ENCODE measurements around the gene SMIM36.
"Not testable (repeated sequence)": the region's sequence is repeated elsewhere in the genome, so short reads cannot be mapped to it uniquely, and the experiment has no call there.

The SMIM36 gene

DNA sequence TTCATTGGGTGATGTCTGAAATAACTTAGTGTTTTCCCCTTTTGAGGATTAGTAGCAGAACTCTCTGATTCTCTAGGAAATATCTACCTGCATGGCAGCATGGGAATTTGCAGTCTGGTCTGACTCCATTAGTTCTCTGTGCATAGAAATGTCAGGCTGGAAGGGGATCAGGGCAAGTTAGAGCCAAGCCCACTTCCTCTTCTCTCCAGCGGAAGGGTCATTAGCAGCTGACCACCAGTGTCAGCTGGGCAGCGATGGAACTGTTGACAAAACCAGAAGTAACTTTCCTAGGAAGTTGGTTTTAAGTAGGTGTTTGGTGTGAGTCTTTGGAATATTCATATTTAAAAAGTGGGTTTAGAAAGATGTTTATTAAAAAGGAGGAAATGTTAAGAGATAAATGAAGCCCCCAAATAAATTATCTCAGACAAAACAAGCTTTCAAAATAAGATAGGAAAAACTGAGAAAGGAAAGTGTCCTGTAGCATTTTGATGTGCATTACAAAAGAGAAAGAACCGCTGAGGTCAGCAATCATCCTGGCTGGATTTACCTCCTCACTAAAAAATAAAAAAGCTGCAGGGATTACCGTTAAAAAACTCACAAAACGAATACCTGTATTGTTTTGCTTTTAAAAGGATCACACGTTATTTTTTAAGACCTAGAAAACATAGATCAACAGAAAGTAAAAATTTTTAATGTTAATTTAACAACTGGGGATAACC lies 57.3 kb downstream of the SMIM36 start:
- no peaks in the 10 kb centered on the region for H3K36me3 ChIP-seq (ENCODE audit: insufficient read depth, low read length)
- no peak overlapping the region for H3K4me3 ChIP-seq (ENCODE audit: low read length)
- H3K9ac ChIP-seq (ENCODE audit: low read depth, low read length): no peak overlapping the region
- peak overlapping the region; percentile 20; the same call in 1 of the 2 replicates for H3K27ac ChIP-seq (ENCODE audit: low read depth, low read length)
- 25% methylated on average over 3 of the region's 6 CpGs for WGBS
- H3K9me3 ChIP-seq (ENCODE audit: insufficient read depth, low read depth, low read length): no peaks in the 10 kb centered on the region
- H3K27me3 ChIP-seq (ENCODE audit: insufficient read depth, low read length): no peaks in the 10 kb centered on the region
- H3K4me1 ChIP-seq (ENCODE audit: insufficient read depth, low read length): peaks cover 17% of the 10 kb centered on the region

DNA sequence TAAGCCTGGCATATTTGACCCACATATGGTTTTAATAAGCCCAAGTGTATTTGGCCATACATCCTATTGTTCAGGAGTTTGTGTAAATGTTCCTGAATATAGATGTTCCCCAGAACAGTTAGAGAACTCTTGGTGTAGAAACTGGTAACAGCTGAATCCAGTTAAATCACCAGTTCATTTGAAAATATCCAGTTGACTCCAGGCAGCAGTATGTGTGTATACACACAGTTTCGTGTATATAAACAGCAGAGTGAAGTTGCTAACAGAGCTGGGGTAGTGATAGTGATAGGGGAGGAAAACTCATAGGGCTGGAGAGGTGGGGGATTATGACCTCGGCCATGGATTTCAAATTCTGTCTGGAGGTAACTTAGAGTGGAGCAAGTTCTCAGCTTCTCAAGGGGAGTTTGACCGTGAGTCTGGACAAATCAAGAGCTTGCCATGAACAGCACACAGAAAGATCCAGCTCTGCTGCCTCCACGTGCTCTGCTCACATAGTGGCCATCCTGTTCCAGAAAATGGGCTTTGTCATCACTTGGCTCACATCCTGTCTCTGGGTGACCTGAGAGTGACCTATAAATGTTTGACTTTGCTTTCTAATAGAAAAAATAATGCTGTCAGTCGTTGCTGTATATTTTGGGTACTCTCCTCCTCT lies 59.0 kb downstream of the SMIM36 start:
- peaks cover 17% of the 10 kb centered on the region for H3K4me1 ChIP-seq (ENCODE audit: insufficient read depth, low read length)
- H3K27me3 ChIP-seq (ENCODE audit: insufficient read depth, low read length): no peaks in the 10 kb centered on the region
- no peak overlapping the region for H3K9ac ChIP-seq (ENCODE audit: low read depth, low read length)
- H3K36me3 ChIP-seq (ENCODE audit: insufficient read depth, low read length): no peaks in the 10 kb centered on the region
- 93% methylated on average over 5 of the region's 5 CpGs for WGBS
- no peak overlapping the region for H3K4me3 ChIP-seq (ENCODE audit: low read length)
- H3K9me3 ChIP-seq (ENCODE audit: insufficient read depth, low read depth, low read length): no peaks in the 10 kb centered on the region
- no peak overlapping the region for H3K27ac ChIP-seq (ENCODE audit: low read depth, low read length)

DNA sequence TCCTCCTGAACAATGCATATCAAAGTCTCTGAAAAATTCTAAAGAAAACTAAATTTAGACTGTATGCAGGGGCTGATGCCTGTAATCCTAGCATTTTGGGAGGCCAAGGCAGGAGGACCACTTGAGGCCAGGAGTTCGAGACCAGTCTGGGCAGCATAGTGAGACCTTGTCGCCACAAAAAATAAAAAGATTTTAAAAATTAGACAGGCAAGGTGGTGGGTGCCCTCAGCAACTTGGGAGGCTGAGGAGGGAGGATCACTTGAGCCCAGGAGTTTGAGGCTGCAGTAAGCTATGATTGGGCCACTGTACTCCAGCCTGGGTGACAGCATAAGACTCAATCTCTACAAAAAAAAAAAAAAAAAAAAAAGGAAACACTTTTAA lies 59.5 kb downstream of the SMIM36 start:
- Histone ChIP-seq H3K27me3 (ENCODE audit: insufficient read depth, low read length) (no peaks in the 10 kb centered on the region), H3K27ac (ENCODE audit: low read depth, low read length) (no peak overlapping the region), H3K9ac (ENCODE audit: low read depth, low read length) (no peak overlapping the region), H3K4me3 (ENCODE audit: low read length) (no peak overlapping the region), H3K36me3 (ENCODE audit: insufficient read depth, low read length) (no peaks in the 10 kb centered on the region), H3K4me1 (ENCODE audit: insufficient read depth, low read length) (peaks cover 17% of the 10 kb centered on the region), H3K9me3 (ENCODE audit: insufficient read depth, low read depth, low read length) (no peaks in the 10 kb centered on the region)
- 98% methylated on average over 2 of the region's 2 CpGs for WGBS

DNA sequence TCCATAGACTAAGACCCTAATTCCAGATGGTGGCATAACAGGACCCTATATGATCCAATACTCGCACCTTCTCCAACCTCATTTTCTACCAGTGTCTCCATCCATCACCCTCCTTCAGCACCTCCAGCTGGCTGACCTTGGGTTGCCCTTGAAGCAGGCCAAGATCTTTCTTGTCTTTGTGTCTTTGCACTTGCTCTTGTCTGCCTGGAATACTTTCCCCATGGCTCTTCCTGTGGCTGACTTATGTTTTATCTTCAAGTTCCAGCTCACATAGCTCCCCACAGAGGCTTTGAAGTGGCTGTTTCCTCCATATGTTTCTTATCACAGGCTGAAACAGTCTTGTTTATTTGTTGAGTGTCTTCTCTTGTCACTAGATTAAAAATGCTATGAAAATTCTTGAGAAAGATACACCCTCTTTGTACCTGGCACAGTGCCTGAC lies 60.0 kb downstream of the SMIM36 start:
- Histone ChIP-seq H3K27ac (ENCODE audit: low read depth, low read length) (no peak overlapping the region), H3K9me3 (ENCODE audit: insufficient read depth, low read depth, low read length) (no peaks in the 10 kb centered on the region), H3K27me3 (ENCODE audit: insufficient read depth, low read length) (no peaks in the 10 kb centered on the region), H3K4me3 (ENCODE audit: low read length) (no peak overlapping the region), H3K4me1 (ENCODE audit: insufficient read depth, low read length) (peaks cover 17% of the 10 kb centered on the region), H3K9ac (ENCODE audit: low read depth, low read length) (no peak overlapping the region), H3K36me3 (ENCODE audit: insufficient read depth, low read length) (no peaks in the 10 kb centered on the region)
- 93% methylated on average over 1 of the region's 1 CpG for WGBS

DNA sequence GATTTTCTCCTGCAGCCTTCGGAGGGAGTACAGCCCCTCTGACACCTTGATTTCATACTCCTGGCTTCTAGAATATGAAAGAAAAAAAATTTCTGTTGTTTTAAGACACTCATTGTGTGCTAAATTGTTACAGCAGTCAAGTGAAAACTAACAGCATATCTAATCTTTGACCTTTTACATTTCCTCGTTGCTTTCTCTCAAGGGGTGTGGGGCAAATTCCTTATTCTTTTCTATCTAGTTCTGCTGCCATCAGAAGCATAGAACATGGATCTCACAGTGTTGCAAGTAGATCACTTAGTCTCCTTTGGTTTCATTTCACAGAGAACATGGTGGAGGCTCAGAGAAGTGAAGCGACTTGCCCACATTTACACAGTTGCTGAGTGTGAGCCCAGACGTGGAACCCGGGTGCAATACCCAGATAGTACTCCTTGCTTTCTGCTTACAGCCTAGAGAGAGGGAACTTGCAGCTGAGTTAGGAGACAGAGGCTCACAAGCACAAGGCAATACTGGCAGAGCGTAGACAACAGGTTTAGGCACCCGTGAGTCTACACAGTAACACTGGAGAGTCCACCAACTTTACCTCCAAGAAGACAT lies 60.9 kb downstream of the SMIM36 start:
- H3K36me3 ChIP-seq (ENCODE audit: insufficient read depth, low read length): no peaks in the 10 kb centered on the region
- WGBS: 90% methylated on average over 7 of the region's 7 CpGs
- no peaks in the 10 kb centered on the region for H3K27me3 ChIP-seq (ENCODE audit: insufficient read depth, low read length)
- H3K27ac ChIP-seq (ENCODE audit: low read depth, low read length): no peak overlapping the region
- no peak overlapping the region for H3K4me3 ChIP-seq (ENCODE audit: low read length)
- H3K9me3 ChIP-seq (ENCODE audit: insufficient read depth, low read depth, low read length): no peaks in the 10 kb centered on the region
- no peak overlapping the region for H3K9ac ChIP-seq (ENCODE audit: low read depth, low read length)
- peaks cover 17% of the 10 kb centered on the region for H3K4me1 ChIP-seq (ENCODE audit: insufficient read depth, low read length)

DNA sequence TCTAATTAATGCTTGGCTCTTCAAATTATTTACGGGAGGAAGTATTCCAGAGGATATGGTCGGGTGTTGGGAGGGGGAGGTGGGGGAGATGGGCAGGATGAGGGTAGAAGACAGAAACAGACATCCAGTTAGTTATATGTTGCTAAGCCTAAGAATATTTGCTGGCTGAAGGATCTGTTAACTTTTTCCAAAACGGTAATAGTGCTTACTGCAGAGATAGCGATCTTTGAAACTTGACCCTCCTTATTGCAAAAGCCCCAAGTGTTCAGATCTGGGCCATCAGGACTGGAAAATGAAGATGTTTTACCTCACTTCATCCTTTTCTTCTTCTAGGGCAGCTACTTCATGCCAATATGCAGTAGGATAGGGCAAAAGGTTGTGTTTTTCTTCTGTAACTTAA lies 62.6 kb downstream of the SMIM36 start:
- Histone ChIP-seq H3K9me3 (ENCODE audit: insufficient read depth, low read depth, low read length) (no peaks in the 10 kb centered on the region), H3K4me3 (ENCODE audit: low read length) (no peak overlapping the region), H3K27ac (ENCODE audit: low read depth, low read length) (no peak overlapping the region), H3K36me3 (ENCODE audit: insufficient read depth, low read length) (no peaks in the 10 kb centered on the region), H3K9ac (ENCODE audit: low read depth, low read length) (no peak overlapping the region), H3K4me1 (ENCODE audit: insufficient read depth, low read length) (peaks cover 17% of the 10 kb centered on the region), H3K27me3 (ENCODE audit: insufficient read depth, low read length) (no peaks in the 10 kb centered on the region)
- 68% methylated on average over 4 of the region's 4 CpGs for WGBS

DNA sequence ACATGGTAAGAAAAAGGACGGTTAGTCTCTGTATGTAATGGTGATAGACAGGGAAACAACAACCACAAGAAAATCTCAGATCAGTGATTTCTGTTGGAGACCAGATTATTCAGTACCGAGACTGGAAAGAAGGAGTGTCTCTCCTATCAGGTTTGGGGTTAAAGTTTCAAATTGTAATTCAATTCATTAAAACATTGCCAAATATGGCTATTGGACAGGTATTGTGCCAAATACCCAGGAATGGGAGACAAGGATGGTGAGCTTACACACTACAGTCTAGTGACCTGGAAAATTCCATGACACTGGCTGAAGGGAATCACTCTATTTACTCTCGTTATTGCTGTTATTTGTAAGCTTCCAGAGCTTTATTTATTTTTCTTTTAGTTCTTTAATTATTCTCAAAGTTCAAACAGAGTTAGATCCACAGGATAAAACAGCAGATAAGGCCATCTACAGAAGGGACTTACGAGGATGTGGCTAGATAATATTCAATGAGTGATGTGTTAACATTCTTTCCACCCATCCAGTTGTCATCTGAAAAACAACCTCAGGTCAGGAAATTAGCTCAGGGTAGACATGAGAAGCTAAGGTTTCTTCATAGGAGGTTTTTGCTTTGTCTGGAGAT lies 64.6 kb downstream of the SMIM36 start:
- H3K4me1 ChIP-seq (ENCODE audit: insufficient read depth, low read length): peaks cover 17% of the 10 kb centered on the region
- no peak overlapping the region for H3K27ac ChIP-seq (ENCODE audit: low read depth, low read length)
- H3K9me3 ChIP-seq (ENCODE audit: insufficient read depth, low read depth, low read length): no peaks in the 10 kb centered on the region
- H3K27me3 ChIP-seq (ENCODE audit: insufficient read depth, low read length): no peaks in the 10 kb centered on the region
- no peak overlapping the region for H3K9ac ChIP-seq (ENCODE audit: low read depth, low read length)
- no peaks in the 10 kb centered on the region for H3K36me3 ChIP-seq (ENCODE audit: insufficient read depth, low read length)
- WGBS: 83% methylated on average over 3 of the region's 4 CpGs
- no peak overlapping the region for H3K4me3 ChIP-seq (ENCODE audit: low read length)

DNA sequence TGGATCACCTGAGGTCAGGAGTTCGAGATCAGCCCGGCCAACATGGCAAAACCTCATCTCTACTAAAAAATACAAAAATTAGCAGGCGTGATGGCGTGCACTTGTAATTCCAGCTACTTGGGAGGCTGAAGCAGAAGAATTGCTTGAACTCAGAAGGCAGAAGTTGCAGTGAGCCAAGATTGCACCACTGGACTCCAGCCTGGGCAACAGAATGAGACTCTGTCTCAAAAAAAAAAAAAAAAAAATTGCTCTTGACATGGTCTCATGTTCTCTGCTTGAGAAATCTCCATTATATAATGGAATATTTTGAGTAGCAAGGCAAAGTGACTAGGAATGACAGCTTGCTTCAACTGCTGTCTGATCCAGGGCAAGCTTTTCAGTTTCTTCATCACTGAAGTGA lies 65.2 kb downstream of the SMIM36 start:
- 95% methylated on average over 4 of the region's 4 CpGs for WGBS
- not testable (repeated sequence) for H3K9me3 ChIP-seq (ENCODE audit: insufficient read depth, low read depth, low read length); H3K27ac ChIP-seq (ENCODE audit: low read depth, low read length); H3K27me3 ChIP-seq (ENCODE audit: insufficient read depth, low read length); H3K9ac ChIP-seq (ENCODE audit: low read depth, low read length); H3K4me3 ChIP-seq (ENCODE audit: low read length); H3K36me3 ChIP-seq (ENCODE audit: insufficient read depth, low read length)
- H3K4me1 ChIP-seq (ENCODE audit: insufficient read depth, low read length): peaks cover 17% of the 10 kb centered on the region

DNA sequence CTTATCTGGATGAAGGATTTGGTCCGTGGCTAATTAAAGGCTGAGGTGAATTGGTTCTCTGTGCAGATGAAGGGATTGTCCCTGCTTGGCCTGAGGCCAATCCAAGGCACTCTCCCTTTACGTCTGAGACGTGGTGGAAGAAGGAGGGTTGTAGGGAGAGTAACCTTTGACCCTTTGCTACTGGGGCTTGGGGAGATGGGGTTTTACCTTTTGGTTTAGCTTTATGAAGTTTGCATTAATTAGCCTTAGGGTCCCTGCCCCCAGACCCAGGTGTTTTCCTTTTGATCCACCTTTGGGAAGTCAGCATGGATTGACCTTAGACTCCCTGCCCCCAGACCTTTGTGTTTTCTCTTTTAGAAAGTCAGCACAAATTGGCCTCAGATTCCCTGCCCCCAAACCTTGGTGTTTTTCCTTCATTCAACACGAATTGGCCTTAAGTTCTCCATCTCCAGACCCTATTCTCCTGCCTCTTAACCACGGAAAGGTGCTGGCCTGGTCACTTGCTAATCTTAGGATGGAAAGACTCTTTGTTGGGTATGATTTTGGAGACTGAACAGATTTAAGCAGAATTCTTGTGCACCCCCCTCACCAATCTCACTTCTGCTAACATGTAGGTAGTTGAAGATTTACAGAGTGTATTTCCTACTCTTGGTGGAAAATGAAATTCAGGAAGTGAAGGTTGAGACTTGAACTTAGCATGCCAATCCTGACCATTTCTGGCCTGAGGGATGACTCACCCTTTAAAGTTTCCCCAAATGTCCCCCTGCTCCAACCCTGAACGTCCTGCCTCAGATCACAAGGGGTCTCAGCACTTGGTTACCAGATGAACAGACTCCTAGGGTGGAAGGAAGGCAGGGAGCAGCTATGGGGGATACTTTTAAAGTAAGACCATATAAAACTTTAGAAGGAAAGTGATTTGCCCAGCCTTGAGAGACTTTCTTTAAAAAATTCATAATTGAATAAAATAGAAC lies 66.5 kb downstream of the SMIM36 start:
- Histone ChIP-seq H3K4me1 (ENCODE audit: insufficient read depth, low read length) (peaks cover 17% of the 10 kb centered on the region), H3K9ac (ENCODE audit: low read depth, low read length) (no peak overlapping the region), H3K27me3 (ENCODE audit: insufficient read depth, low read length) (no peaks in the 10 kb centered on the region), H3K4me3 (ENCODE audit: low read length) (no peak overlapping the region), H3K9me3 (ENCODE audit: insufficient read depth, low read depth, low read length) (no peaks in the 10 kb centered on the region), H3K36me3 (ENCODE audit: insufficient read depth, low read length) (no peaks in the 10 kb centered on the region), H3K27ac (ENCODE audit: low read depth, low read length) (no peak overlapping the region)
- WGBS: 58% methylated on average over 5 of the region's 6 CpGs

DNA sequence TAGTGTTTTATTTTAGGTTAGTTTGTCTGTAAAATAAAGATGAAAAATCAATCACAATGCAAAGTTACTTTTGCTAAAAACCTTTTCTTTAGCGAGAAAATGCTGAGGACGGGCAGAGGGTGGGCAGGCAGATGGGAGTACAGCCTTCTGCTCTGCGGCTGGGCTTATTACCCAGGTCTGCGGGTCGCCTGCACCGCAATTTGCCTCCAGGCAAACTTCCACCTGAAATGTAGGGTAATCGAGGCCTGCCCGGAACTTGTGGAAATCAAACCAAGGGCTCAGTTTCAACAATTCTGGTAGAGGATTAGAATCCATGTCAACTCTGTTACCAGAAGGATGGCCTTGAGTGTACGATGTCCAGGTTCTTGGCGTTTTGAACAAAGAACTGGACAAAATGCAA lies 67.3 kb downstream of the SMIM36 start:
- Histone ChIP-seq H3K4me1 (ENCODE audit: insufficient read depth, low read length) (peaks cover 23% of the 10 kb centered on the region), H3K27ac (ENCODE audit: low read depth, low read length) (no peak overlapping the region), H3K4me3 (ENCODE audit: low read length) (no peak overlapping the region), H3K27me3 (ENCODE audit: insufficient read depth, low read length) (no peaks in the 10 kb centered on the region), H3K9ac (ENCODE audit: low read depth, low read length) (no peak overlapping the region), H3K36me3 (ENCODE audit: insufficient read depth, low read length) (no peaks in the 10 kb centered on the region), H3K9me3 (ENCODE audit: insufficient read depth, low read depth, low read length) (no peaks in the 10 kb centered on the region)
- 91% methylated on average over 10 of the region's 10 CpGs for WGBS

Data from HUES64 (cell line).